ENCODE measurements around the gene SKIC3.

The SKIC3 gene

GRCh38 chr5:95554647-95555548 is at the start of gene SKIC3, which contains the start of gene ARSK:
SKIC3 (minus strand) TSS chr5:95554977; CDS start chr5:95547150, 7,827 bp downstream.
ARSK (plus strand) TSS chr5:95555101; CDS start chr5:95555279, 178 bp downstream.
- in situ Hi-C loops (cut with HindIII; ENCODE audit: low pct_ligation_motif_present, low pct_unique_long_range_greater_than_20kb, low sequenced_read_pairs) = no loop called here
- peak; percentile 97 for DNase-seq

DNA sequence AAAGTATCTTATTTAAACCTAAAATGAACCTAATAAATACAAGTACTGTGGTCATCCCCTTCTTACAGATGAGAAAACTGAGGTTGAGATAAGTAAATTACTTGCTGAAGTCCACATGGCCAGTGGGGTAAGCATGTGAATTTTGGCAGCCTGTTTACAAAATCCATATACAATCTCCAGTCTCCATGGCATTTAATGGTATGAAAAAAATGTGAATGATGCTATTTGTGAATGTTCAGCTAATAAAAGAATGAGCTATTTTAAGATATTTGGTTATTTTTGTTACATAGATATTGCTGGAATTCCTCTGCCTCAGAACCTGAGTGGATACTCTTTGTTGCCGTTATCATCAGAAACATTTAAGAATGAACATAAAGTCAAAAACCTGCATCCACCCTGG is 45.8 kb upstream of the SKIC3 start:
- in situ Hi-C loops (cut with HindIII; ENCODE audit: low pct_ligation_motif_present, low pct_unique_long_range_greater_than_20kb, low sequenced_read_pairs) = no loop called here
- DNase-seq = no peak

- no peak for DNase-seq
- in situ Hi-C loops (cut with HindIII; ENCODE audit: low pct_ligation_motif_present, low pct_unique_long_range_greater_than_20kb, low sequenced_read_pairs) = no loop called here
Observed at GRCh38 chr5:95599252-95599651, 44.5 kb upstream of the SKIC3 start.

DNA sequence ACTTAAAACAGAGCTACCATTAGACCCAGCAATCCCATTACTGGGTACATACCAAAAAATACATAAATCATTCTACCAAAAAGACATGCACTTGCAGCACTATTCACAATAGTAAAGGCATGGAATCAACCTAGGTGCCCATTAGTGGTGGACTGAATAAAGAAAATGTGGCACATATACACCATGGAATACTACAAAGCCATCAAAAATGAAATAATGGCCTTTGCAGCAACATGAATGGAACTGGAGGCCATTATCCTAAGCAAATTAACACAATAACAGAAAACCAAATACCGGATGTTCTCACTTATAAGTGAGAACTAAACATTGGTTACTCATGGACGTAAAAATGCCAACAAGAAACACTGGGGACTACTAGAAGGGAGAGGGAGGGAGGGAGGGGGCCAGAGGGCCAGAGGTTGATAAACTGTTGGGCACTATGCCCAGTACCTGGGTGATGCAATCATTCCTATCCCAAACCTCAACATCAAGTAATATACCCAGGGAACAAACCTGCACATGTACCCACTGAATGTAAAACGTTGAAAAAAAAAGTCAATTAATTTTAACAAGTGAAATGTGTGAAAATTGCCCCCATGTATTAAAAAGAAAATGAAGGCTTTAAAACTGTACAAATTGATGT is 40.6 kb upstream of the SKIC3 start:
- in situ Hi-C loops (cut with HindIII; ENCODE audit: low pct_ligation_motif_present, low pct_unique_long_range_greater_than_20kb, low sequenced_read_pairs) = no loop called here
- no peak for DNase-seq

- in situ Hi-C loops (cut with HindIII; ENCODE audit: low pct_ligation_motif_present, low pct_unique_long_range_greater_than_20kb, low sequenced_read_pairs) = no loop called here
- no peak for DNase-seq
Observed at GRCh38 chr5:95591490-95591901, 36.7 kb upstream of the SKIC3 start.

DNA sequence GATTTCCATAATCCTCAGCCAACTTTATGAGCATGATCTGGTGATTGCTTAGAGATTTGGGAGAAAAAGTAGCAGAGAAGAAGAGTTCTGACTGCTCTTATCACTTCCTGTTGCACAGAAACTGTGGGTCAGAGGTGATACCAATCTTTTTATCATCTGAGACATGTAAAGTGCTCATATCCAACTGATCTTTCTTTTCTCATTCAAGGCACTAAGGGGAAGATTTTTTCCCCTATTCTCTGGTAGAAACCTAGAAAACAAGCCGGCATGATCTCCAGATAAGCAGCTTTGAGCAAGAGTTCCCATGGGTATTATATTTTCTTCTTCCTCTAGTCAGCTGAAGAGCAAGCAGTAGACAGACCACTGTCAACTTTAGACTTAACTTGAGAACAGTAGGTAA is 36.1 kb upstream of the SKIC3 start:
- in situ Hi-C loops (cut with HindIII; ENCODE audit: low pct_ligation_motif_present, low pct_unique_long_range_greater_than_20kb, low sequenced_read_pairs) = no loop called here
- no peak for DNase-seq

DNA sequence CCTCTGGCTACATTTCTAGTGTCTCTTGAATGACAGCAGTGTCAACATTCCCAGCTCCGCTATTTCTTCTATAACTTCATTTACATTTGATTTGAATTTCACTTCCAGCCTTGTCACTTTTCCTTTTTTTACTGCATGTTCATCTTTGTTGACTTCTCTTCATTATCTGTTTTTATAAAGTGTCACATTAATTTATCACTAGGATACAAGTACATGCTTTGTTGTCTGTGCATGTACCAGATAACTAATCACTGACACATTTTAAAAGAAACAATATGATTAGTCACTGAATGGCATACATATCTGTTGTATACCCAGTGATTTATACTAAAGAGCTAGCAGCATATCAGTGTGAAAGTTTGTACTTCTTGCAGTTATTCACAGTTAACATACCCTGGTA is 29.2 kb upstream of the SKIC3 start:
- DNase-seq = no peak
- in situ Hi-C loops (cut with HindIII; ENCODE audit: low pct_ligation_motif_present, low pct_unique_long_range_greater_than_20kb, low sequenced_read_pairs) = no loop called here

GRCh38 chr5:95581576-95581975 is 26.8 kb upstream of the SKIC3 start:
- in situ Hi-C loops (cut with HindIII; ENCODE audit: low pct_ligation_motif_present, low pct_unique_long_range_greater_than_20kb, low sequenced_read_pairs) = no loop called here
- no peak for DNase-seq

DNA sequence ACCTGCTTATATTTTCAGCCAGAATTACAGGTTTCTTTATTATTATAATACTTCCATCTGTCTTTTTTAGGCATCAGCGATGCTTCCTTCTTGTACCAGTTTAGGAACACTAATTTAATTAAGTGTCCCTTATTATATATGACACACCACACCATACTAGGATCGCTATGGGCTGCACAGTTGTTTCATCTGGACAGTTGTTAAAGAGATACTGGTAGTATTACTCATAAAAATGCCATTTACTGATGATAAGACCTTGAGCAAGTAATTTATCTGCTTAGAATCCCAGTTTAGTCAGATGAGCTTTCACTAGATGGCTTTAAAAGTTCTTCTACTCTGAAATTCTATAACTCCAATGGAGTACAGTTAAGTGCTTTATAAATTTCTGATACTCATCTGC is 17.2 kb upstream of the SKIC3 start:
- in situ Hi-C loops (cut with HindIII; ENCODE audit: low pct_ligation_motif_present, low pct_unique_long_range_greater_than_20kb, low sequenced_read_pairs) = no loop called here
- no peak for DNase-seq

DNA sequence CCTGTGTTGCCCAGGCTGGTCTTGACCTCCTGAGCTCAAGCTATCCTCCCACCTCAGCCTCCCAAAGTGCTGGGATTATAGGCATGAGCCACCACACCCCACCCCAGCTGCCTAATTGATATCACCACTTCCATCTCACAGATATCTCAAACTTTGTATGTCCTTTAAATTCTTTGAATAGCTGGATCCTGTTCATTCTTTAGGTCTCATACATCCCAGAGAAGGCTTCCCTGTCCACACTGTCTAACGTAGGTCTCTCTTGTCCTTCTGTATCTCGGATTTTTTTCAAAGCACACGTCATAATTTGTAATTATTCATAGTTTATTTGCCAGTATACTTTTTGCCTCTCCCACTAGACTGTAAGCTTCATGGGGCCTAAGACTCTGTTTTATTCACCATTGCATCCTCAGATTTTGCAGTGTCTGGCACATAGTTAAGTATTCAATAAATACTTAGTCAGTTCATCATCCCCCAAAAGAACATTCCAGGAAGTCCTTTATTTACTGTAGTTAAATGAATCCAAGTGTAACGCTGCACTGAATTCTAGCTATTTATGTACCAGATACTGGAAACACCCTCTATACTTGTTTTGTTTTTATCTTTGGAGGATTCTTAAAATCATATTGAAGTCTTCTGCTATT is 10.6 kb upstream of the SKIC3 start:
- no peak for DNase-seq

DNA sequence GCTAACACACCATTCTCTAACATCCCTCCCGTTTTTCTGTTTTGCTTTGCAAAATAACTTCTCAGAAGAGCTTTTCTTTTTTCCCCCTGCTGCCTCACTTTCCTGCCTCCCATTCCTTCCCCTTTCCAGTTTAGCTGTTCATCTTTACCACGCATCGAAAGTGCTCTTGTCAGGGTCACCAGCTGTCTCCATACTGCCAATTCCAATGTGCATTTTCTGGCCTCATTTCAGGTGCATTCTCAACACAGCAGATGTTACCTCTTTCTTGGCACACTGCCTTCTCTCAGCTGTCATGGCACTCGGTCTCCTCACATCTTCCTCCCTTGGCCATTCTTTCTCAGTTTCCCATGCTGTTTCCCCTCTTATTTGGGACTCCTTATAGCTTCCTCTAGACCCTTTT is 9.7 kb upstream of the SKIC3 start:
- in situ Hi-C loops (cut with HindIII; ENCODE audit: low pct_ligation_motif_present, low pct_unique_long_range_greater_than_20kb, low sequenced_read_pairs) = no loop called here
- DNase-seq = no peak

More for the DNA sequence above, 10.6 kb upstream of the SKIC3 start:
- in situ Hi-C loops (cut with HindIII; ENCODE audit: low pct_ligation_motif_present, low pct_unique_long_range_greater_than_20kb, low sequenced_read_pairs) = no loop called here

GRCh38 chr5:95563367-95563766 is 8.6 kb upstream of the SKIC3 start:
- DNase-seq = no peak
- in situ Hi-C loops (cut with HindIII; ENCODE audit: low pct_ligation_motif_present, low pct_unique_long_range_greater_than_20kb, low sequenced_read_pairs) = no loop called here

DNA sequence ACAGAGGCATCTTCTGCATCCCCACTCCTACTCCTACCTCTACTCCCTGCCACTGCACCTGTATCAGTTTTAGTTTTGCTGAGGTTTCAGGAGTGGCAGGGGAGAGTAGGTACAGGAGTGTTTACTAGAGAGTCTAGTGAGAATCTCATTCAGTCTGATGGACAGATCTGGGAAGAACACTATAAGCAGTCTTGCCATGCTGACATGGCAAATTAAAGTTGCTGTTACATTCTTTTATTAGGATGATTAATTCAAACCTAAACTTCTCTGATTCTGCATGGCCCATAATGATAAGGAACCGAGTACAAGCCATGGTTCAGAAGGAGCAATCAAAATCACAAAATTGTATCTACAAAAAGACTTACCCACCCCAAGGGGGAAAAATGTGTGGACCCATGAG is 7.5 kb upstream of the SKIC3 start:
- in situ Hi-C loops (cut with HindIII; ENCODE audit: low pct_ligation_motif_present, low pct_unique_long_range_greater_than_20kb, low sequenced_read_pairs) = no loop called here

DNA sequence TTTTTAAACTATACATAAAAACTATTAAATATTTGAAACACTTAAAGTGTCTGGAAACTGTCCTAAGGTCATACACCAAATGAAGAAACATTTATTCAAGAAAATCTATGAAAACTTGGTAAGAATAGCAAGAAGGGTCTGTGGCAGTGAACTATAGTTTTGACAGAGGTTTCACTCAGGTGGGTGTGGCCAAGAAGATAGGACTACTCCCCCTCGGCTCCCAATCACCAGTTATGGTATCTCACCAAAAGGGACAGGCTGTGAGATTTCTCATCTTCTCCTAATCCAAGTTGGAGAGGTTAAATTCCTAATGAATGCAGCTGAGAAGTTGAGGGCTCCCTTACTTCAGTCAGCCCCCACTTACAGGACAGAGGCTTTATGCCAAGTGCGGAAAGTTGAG is 3.1 kb upstream of the SKIC3 start:
- in situ Hi-C loops (cut with HindIII; ENCODE audit: low pct_ligation_motif_present, low pct_unique_long_range_greater_than_20kb, low sequenced_read_pairs) = no loop called here
- DNase-seq = no peak

More for the DNA sequence above, 7.5 kb upstream of the SKIC3 start:
- DNase-seq = no peak

DNA sequence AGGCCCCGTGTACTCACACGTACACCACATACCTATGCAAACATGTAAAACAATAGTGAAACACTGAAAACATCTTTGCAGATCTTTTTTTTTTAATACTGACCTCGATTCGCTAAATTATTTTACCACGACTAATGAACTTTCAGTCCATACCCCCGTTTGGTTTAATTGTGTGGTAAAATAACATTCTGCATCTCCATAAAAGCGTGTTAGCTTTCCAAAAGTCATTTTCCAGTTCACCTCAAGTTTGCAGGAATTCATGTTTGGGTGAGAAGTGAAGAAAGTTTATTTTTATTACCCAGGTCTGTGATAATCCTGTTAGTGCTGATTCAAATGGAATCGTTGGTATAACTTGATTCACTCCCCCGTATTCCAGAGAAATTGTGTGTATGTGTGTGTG is 776 bp upstream of the SKIC3 start:
- DNase-seq = no peak
- in situ Hi-C loops (cut with HindIII; ENCODE audit: low pct_ligation_motif_present, low pct_unique_long_range_greater_than_20kb, low sequenced_read_pairs) = no loop called here

DNA sequence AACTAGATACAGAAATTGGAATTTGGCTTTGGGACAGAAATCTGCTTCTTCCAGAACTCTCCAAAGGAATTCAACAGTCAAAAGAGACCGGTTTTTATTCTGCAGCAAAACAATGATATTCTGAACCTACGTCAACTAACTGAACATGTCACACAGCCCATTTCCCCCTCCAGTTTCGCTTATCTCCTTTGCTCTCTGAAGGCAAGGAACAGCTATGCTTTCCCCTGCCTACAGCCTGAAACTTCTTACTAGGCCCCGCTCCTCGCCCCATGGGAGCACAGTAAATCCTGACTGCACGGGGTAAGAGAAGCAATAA is 488 bp downstream of the SKIC3 start:
- in situ Hi-C loops (cut with HindIII; ENCODE audit: low pct_ligation_motif_present, low pct_unique_long_range_greater_than_20kb, low sequenced_read_pairs) = no loop called here
- no peak for DNase-seq

DNA sequence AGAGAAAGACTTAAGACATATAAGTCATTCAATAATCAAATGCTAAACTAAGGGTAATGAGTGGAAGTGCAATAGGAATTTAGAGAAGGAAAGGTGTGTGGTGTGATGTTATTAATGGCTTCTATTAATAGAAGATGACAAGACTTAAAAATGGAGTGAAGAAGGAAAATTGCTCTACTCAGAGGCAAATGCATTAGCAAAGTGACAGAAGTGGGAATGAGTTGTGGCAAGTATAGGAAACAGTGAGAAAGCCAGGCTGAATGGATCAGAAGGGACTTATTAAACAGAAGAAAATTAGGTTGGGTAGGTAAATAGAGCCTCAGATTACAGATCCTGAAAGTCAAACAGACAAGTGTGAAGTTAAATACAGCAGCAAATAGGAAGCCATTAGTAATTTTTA is 5.7 kb downstream of the SKIC3 start:
- no peak for DNase-seq
- in situ Hi-C loops (cut with HindIII; ENCODE audit: low pct_ligation_motif_present, low pct_unique_long_range_greater_than_20kb, low sequenced_read_pairs) = no loop called here

DNA sequence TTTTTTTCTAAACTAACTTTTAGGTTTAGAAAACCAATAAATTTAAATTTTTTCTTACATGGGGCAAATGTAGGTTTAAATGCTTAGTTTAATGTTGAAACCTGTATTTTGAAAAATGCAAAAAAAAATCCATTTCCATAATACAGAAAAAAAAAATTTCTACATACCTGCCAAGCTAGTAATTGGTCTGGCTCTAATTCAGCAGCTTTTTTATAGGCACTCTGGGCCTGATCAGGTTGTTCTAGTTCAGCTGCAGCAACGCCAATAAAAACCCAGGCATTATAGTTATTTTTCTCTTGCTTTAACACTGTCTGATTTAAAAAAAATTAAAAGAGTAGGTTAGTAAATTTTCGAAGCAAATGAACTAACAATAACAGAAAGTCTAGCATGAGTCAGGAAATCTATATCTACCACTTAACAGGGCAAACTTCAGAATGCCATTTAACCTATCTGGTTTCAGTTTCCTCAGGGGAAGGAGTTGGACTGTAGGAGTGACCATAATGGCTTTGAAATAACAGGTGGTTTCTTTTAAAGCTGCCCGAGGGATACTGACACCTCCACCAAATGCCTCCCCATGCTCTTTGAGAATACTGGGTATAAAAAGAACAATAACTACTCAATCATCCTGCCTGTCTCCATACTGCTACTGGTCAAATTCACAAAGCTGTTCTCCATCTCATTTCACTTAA is 11.6 kb downstream of the SKIC3 start:
- no peak for DNase-seq
- in situ Hi-C loops (cut with HindIII; ENCODE audit: low pct_ligation_motif_present, low pct_unique_long_range_greater_than_20kb, low sequenced_read_pairs) = no loop called here

GRCh38 chr5:95537501-95537900 is 17.3 kb downstream of the SKIC3 start:
- no peak for DNase-seq
- in situ Hi-C loops (cut with HindIII; ENCODE audit: low pct_ligation_motif_present, low pct_unique_long_range_greater_than_20kb, low sequenced_read_pairs) = no loop called here
